Embryonic facial prominence (tissue), 1 donor: Measurements from ENCODE around the gene CCNL2.

ENCODE experiments used
- DNase-seq: peaks from one replicate; pipeline ENCODE4 v3.0.0-alpha.2; 2016; ENCODE audit errors: extremely low spot score

The CCNL2 gene

DNA sequence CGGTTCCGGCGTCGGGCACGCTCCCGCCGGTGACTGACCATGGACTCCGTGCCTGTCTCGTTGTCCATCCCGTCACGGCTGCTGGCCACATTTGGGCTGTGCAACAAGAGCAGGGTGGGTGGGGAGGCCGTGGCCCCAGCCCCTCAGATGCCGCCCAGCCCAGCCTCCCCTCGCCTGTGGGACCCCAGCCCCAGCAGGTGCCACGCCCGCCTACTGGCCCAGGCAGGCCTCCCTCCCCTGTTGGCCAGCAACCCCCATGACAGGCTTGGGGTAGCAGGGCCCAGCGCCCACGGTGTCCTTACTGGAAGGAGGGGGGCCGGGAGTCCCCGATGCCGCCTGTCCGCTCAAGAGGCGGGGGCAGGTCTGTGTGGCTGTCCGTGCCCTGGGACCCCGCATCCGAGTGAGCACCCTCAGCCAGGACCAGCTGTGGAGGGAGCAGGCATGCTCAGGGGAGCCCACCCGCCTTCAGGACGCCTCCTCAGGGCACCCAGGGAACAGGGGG, 57.0 kb downstream of the CCNL2 start:
- no peak for DNase-seq

DNA sequence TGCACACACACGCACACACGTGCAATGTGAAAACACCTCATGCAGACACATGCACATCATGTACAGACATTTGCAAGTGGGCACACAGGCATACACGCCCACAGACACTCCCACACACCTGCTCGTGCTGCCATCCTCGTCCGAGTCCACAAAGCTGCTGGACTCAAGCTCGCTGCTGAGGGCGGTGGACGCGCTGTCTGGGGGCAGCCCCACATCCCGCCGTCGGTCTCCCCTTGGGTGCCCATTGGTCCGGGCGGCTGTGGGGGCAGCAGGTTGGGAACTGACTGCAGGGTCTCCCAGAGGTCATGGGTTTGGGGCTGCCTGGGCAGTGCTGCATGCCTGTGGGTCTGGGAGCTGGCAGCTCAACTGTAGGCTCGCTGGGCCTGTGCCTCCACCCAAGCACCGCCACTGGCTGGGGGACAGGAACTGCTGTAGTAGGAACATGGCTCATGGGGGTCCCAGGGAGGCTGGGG, 57.5 kb downstream of the CCNL2 start:
- no peak for DNase-seq

DNA sequence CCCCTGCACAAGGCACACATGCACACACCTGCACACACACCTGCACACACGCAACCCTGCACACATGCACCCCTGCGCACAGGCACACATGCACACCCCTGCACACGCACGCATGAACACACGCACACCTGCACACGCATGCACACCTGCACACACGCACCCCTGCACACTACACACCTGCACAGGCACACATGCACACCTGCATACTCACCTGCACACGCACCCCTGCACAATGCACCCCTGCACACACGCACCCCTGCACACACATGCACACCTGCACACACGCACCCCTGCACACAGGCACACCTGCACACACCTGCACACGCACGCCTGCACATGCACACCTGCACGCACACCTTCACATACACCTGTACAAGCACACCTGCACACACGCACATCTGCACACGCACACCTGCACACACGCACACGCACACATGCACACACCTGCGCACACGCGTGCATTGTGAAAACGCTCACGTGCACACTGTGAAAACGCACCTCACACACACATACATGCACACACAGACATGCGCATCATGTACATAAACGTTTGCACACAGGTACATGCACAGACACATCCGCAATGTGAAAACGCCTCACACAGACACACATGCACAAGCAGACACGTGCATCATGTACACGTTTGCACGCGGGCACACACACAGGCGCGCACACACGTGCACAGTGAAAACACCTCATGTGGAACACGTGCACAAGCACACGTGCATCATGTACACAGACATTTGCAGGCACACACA, 58.2 kb downstream of the CCNL2 start:
- no peak for DNase-seq

DNA sequence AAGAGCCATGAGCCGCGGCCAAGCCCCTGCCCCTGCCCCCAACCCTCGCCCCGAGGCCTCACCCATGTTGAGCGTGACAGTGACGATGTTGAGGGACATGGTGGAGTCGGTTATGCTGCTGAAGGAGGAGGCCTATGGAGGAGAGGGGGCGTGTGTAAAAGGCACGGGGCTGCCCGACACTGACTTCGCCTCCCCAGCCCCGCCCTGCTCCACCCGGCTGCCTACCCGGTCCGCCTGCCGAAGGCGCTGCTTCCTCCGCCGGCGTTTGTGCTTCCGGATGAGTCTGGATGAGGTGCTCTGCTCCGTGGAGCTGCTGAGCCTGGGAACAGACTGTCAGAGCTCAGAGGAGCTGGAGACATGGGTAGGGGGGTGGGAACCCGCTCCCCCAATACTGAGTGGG, 59.0 kb downstream of the CCNL2 start:
- DNase-seq, result no peak

DNA sequence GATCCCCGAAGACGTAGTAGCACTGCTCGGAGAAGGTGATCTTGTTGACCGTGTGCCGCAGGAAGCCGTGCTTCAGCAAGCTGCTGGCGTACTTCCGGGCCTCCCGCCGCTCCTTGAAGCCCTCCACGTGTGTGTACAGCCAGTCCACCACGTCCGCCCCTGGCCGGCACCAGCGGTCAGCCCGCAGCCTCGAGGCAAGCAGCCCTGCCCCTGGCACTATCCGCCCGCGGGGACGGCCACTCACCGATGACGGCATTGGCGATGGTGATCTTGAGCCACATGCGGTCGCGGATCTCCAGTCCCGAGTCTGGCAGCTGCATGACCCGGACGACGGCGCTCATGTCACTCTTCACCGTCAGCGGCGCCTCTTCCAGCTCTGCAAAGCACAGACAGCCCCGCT, 60.9 kb downstream of the CCNL2 start:
- DNase-seq, result no peak

DNA sequence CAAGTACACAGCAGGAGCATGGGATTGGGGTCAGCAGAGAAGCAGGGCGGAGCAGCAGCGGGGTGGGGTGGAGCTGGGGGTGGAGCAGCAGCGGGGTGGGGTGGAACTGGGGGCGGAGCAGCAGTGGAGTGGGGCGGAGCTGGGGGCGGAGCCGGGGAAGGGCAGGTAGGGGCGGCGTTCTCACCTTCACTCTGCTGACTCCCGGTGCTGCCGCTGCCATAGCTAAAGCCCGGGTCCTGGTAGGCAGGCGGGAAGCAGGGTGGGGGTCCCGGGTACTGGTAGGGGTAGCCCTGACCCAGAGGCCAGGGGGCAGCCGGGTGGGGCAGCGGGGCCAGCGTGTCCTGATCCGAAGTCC, 61.4 kb downstream of the CCNL2 start:
- DNase-seq, result no peak

DNA sequence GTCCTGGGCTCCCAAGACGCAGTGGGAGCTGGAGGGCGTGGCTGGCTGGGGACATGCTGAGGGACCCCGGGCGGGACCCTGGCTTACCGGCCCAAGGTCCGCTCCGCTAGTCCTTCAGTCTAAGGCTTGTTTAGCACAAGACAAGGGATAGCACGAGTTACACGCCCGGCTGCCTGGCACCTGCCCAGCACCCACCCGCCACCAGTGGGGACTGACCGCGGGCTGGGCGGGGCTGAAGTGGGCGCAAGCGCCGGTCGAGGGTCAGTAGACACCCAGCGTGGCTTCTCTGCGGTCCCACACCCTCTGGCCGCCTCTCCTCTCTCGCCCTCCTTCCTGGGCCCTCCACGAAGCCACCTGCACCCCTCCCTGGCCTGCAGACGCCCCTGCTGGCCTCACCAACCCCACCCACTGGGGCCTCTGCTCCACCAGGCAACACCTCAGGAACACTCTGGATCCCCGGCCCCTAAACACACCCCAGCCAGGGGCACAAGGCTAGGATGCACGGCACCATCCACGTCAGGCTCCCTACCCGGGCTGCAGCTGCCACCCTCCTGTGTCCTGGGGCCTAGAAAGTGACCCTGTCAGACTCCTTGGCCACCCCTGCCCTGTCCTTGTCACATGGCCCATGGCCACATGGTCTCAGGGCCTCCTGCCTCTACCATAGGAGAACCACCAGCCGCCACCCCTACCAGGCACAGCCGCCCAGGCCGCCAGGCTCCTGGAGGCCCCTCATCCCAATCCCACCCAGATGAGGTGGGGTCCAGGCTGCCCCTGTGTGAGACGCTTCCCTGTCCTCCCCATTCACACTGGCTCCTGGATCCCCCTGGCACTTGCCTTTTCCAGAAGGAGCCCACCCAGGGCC, 62.0 kb downstream of the CCNL2 start:
- no peak for DNase-seq

DNA sequence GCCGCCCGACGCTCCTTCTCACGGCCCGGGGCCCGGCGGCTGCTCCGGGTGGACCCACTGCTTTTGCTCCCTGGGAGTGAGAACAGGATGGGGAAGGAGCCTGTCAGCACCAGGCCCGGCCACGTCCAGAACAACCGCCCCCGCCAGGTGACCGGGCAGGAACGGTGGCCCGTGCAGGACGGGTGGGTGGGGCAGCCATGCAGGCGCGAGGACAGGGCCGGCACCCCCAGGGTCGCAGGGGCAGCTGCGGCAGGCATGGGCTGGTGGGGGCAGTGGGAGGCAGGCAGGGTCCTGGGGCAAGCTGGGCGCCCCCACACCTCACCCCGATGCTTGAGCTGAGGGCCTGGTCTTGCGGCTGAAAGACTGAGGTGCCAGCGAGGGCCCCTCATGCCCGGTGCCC, 62.7 kb downstream of the CCNL2 start:
- no peak for DNase-seq

DNA sequence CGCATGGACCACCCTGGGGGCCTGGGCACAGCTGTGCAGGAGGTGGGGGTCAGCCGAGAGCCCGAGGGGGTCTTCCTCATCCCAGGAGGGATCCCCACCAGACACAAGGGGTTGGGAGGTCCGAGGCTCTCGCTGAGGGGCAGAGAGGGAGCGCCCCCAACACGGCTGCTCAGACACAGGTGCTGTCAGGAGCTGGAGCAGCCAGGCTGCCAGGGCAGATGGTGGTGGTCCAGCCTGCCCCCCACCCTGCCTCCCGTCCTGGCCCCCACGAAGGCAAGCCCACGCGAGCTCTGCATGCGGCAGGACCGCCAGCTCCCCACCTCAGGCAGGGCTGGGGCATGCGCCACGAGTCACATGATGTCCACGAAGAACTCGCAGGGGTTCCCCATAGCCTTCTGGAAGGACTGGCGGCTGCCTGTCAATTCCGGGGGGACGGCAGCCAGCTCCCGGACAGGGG, 63.3 kb downstream of the CCNL2 start:
- no peak for DNase-seq
